ENCODE data around the gene VILL. TPM values are rescaled to one million over a fixed set of nuclear protein-coding genes. Genes with fewer than 3 reads are reported as not detected.

The VILL gene
- total and polyA plus RNA-seq, 2 donors (not counting 3 experiments of a cell fraction or from before 2014, with no cell fraction given): 9.0 to 10.0 TPM

- intact Hi-C loops (cut with micrococcal nuclease): no loop called here
- Histone ChIP-seq H3K79me2 (ENCODE audit: control insufficient read depth, insufficient read depth, low read length) (no peaks in the 10 kb centered on the region), H2AFZ (ENCODE audit: low read depth, low read length) (no peak overlapping the region), H3K9ac (replicated peaks; ENCODE audit: extremely low read depth, insufficient read depth, low read length) (no peak overlapping the region), H3K4me1 (ENCODE audit: control insufficient read depth, extremely low read depth, insufficient read depth, low read length) (no peaks in the 10 kb centered on the region), H3K9me1 (replicated peaks; ENCODE audit: control insufficient read depth, extremely low read depth, insufficient read depth, low read length) (no peaks in the 10 kb centered on the region), H3K27me3 (ENCODE audit: control insufficient read depth in 2 of 2, insufficient read depth in 2 of 2, low read length in 2 of 2) (no peaks in the 10 kb centered on the region), H3K36me3 (ENCODE audit: control insufficient read depth in 2 of 2, extremely low read depth in 1 of 2, insufficient read depth in 2 of 2, low read length in 2 of 2) (peaks cover 0 to 14% of the 10 kb centered on the region in 2 experiments), H3K4me2 (ENCODE audit: insufficient read depth, low read length) (no peak overlapping the region), H3K27ac (ENCODE audit: insufficient read depth, low read depth, low read length) (no peak overlapping the region), H4K20me1 (replicated peaks; ENCODE audit: control insufficient read depth, extremely low read depth, insufficient read depth, low read length) (no peaks in the 10 kb centered on the region), H3K4me3 (replicated peaks in 1 of 3; ENCODE audit: insufficient read depth in 1 of 3, low read depth in 1 of 3, low read length in 3 of 3) (no peak overlapping the region), H3K9me3 (replicated peaks; ENCODE audit: control insufficient read depth, insufficient read depth, low read length) (no peaks in the 10 kb centered on the region)
- ChIA-PET POLR2A (no interaction called here), CTCF (interaction anchor here (0.7 to 1.0 kb wide), 3 partner anchors 24 to 149 kb away, joined by 3 read pairs; partner anchors contain the start of gene PLCD1)
- TF ChIP-seq, protein P1, sequence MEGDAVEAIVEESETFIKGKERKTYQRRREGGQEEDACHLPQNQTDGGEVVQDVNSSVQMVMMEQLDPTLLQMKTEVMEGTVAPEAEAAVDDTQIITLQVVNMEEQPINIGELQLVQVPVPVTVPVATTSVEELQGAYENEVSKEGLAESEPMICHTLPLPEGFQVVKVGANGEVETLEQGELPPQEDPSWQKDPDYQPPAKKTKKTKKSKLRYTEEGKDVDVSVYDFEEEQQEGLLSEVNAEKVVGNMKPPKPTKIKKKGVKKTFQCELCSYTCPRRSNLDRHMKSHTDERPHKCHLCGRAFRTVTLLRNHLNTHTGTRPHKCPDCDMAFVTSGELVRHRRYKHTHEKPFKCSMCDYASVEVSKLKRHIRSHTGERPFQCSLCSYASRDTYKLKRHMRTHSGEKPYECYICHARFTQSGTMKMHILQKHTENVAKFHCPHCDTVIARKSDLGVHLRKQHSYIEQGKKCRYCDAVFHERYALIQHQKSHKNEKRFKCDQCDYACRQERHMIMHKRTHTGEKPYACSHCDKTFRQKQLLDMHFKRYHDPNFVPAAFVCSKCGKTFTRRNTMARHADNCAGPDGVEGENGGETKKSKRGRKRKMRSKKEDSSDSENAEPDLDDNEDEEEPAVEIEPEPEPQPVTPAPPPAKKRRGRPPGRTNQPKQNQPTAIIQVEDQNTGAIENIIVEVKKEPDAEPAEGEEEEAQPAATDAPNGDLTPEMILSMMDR (IDR thresholded peaks at IDR 0.05; ENCODE audit: extremely low read depth in 1 of 2, insufficient read depth in 1 of 2, low read depth in 1 of 2, low read length in 2 of 2): no peak
- TF ChIP-seq POLR2AphosphoS5 (IDR thresholded peaks at IDR 0.05; ENCODE audit: insufficient read depth, low read depth, low read length): no peak
- TF ChIP-seq POLR2A (IDR thresholded peaks at IDR 0.05; ENCODE audit: low read depth, low read length): no peak
- TF ChIP-seq MYC (IDR thresholded peaks at IDR 0.05; ENCODE audit: low read depth, low read length): no peak
- no peak for TF ChIP-seq EZH2 (IDR thresholded peaks at IDR 0.05; ENCODE audit: borderline replicate concordance, low read depth, low read length, severe bottlenecking)
- TF ChIP-seq GATA2 (IDR thresholded peaks at IDR 0.05; ENCODE audit: insufficient read depth, insufficient read length, low read depth, low read length): no peak
- TF ChIP-seq JUN (IDR thresholded peaks at IDR 0.05; ENCODE audit: borderline replicate concordance, insufficient read depth, insufficient read length, low read depth): no peak
- TF ChIP-seq, protein P2, sequence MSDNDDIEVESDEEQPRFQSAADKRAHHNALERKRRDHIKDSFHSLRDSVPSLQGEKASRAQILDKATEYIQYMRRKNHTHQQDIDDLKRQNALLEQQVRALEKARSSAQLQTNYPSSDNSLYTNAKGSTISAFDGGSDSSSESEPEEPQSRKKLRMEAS (IDR thresholded peaks at IDR 0.05; ENCODE audit: insufficient read depth, insufficient read length): no peak
- TF ChIP-seq FOS (IDR thresholded peaks at IDR 0.05; ENCODE audit: borderline replicate concordance, insufficient read depth, low read length): no peak
- DNase-seq (ENCODE audit: low read depth, low spot score) (no peak), FAIRE-seq (no peak)
- no TSS peak for BruUV-seq (replicated peaks)
- dilution Hi-C loops (cut with MboI; ENCODE audit: extremely low pct_ligation_motif_present, low sequenced_read_pairs): no loop called here
These were observed 14.8 kb downstream of the VILL start for GRCh38 chr3:38005076-38006020.
